ENCODE measurements around the gene PPP1R36. TPM values are rescaled to one million over a fixed set of nuclear protein-coding genes. Genes with fewer than 3 reads are reported as not detected.

PPP1R36 gene
- polyA plus RNA-seq, 3 donors = 0.38 TPM; not detected in 2

DNA sequence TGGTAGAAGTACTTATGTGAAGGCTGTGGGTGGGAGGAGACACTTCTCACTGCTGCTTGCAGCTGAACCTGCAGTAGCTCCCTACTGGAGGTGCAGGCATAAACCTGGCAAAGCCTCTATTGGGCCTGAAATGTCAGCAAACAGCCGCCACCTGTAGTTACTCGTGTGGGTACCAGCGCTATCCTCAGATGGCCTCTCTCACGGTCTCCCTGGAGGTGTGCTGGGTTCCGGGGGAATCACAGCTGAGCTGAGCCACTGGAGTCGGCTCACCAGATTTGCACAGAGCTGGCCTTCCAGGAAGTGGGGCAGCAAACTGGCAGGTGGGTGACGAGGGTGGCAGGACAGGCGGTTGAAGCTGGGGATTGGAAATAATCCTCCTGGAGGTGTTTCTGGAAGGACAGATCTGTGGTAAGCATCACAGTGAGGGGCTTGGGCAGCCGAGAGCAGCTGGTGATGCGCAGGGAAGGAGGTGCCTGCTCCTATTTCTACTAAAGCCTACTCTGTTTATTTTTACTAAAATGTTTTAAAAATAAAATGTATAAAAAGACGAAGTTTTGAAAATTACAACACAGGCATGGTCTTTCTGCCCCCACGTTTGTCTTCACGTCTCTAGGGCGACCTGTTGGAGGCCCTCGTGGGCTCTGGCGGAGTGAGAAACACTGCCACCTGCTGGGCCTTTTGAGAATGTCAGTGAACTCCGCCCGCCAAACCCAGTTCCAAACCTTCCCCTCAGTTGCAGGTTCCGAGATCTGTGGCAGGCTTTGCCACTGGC lies 86.6 kb downstream of the PPP1R36 start:
- H3K4me2 ChIP-seq (replicated peaks; ENCODE audit: extremely low read depth, low read length, poor library complexity, severe bottlenecking) = no peak overlapping the region
- DNase-seq = peak; percentile 49 to 66 (median 64)
- H3K9ac ChIP-seq (ENCODE audit: insufficient read depth, low read length, poor library complexity, severe bottlenecking) = no peak overlapping the region
- H3K27ac Mint-ChIP-seq = no peak overlapping the region
- peaks cover 0 to 7% (median 5%) of the 10 kb centered on the region in 7 donors for H3K9me3 Mint-ChIP-seq
- H3K27me3 ChIP-seq (ENCODE audit: control insufficient read depth in 2 of 2, insufficient read depth in 2 of 2, low read length in 2 of 2) = no peaks in the 10 kb centered on the region
- H4K20me1 ChIP-seq (ENCODE audit: insufficient read depth, low read length) = no peaks in the 10 kb centered on the region
- H3K27ac ChIP-seq (ENCODE audit: low read depth in 1 of 2, low read length in 2 of 2) = no peak overlapping the region
- intact Hi-C loops (cut with micrococcal nuclease) = loop anchor here (5.0 to 10.0 kb wide), 2 partner anchors 94 to 202 kb away; partner anchors contain the start of gene HSPA2 (in 1 of the 2)
- no peaks in the 10 kb centered on the region for H3K79me2 ChIP-seq (ENCODE audit: insufficient read depth, low read length)
- H3K27me3 Mint-ChIP-seq (ENCODE audit: low read depth in 3 of 3) = peaks cover 0 to 4% (median 2%) of the 10 kb centered on the region in 3 donors
- H3K4me3 Mint-ChIP-seq = no peak overlapping the region
- H3K36me3 ChIP-seq (replicated peaks in 1 of 2; ENCODE audit: control insufficient read depth in 1 of 2, insufficient read depth in 2 of 2, low read length in 2 of 2) = no peaks in the 10 kb centered on the region
- peaks cover 0 to 9% of the 10 kb centered on the region in 2 donors for H3K9me3 ChIP-seq (replicated peaks in 1 of 2; ENCODE audit: control insufficient read depth in 1 of 2, insufficient read depth in 1 of 2, low read length in 2 of 2)
- TF ChIP-seq, protein P1, sequence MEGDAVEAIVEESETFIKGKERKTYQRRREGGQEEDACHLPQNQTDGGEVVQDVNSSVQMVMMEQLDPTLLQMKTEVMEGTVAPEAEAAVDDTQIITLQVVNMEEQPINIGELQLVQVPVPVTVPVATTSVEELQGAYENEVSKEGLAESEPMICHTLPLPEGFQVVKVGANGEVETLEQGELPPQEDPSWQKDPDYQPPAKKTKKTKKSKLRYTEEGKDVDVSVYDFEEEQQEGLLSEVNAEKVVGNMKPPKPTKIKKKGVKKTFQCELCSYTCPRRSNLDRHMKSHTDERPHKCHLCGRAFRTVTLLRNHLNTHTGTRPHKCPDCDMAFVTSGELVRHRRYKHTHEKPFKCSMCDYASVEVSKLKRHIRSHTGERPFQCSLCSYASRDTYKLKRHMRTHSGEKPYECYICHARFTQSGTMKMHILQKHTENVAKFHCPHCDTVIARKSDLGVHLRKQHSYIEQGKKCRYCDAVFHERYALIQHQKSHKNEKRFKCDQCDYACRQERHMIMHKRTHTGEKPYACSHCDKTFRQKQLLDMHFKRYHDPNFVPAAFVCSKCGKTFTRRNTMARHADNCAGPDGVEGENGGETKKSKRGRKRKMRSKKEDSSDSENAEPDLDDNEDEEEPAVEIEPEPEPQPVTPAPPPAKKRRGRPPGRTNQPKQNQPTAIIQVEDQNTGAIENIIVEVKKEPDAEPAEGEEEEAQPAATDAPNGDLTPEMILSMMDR (IDR thresholded peaks at IDR 0.05) = peak; percentile 96
- 50% methylated on average over 12 of the region's 19 CpGs for WGBS (ENCODE audit: insufficient coverage)
- H2AFZ ChIP-seq (ENCODE audit: insufficient read depth, low read depth, low read length, poor library complexity, severe bottlenecking) = no peak overlapping the region
- H3K36me3 Mint-ChIP-seq = no peaks in the 10 kb centered on the region
- H3K4me1 Mint-ChIP-seq = peaks cover 16% of the 10 kb centered on the region
- no peak overlapping the region for H3K4me3 ChIP-seq (replicated peaks in 1 of 3; ENCODE audit: low read depth in 2 of 3, low read length in 3 of 3)
- H3K4me1 ChIP-seq (ENCODE audit: control insufficient read depth in 1 of 2, insufficient read depth in 2 of 2, low read length in 2 of 2) = peaks cover 14% of the 10 kb centered on the region in 2 donors

DNA sequence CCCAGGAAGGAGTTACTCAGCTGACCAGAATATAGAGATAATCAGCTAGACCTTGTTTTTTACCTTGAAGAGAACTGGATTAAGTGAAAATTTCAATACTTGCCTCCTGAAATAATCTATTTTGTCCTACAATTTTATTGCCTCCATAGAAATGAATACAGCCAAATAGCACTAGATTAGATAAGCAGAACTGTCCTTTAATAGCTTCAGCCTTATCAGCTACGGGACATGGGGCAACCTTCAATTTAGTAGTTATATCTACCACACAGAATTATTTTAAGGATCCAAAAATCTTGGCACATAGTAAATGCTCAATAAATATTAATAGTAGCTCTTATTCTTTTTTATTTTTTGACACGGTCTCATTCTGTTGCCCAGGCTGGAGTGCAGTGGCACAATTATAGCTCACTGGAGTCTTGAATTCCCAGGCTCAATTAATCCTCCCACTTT lies 87.2 kb downstream of the PPP1R36 start:
- Histone ChIP-seq H3K79me2 (ENCODE audit: insufficient read depth, low read length) (no peaks in the 10 kb centered on the region), H3K4me3 (replicated peaks in 1 of 3; ENCODE audit: low read depth in 2 of 3, low read length in 3 of 3) (no peak overlapping the region), H4K20me1 (ENCODE audit: insufficient read depth, low read length) (no peaks in the 10 kb centered on the region), H3K4me1 (ENCODE audit: control insufficient read depth in 1 of 2, insufficient read depth in 2 of 2, low read length in 2 of 2) (peaks cover 14% of the 10 kb centered on the region in 2 donors), H3K27ac (ENCODE audit: low read depth in 1 of 2, low read length in 2 of 2) (no peak overlapping the region), H3K9ac (ENCODE audit: insufficient read depth, low read length, poor library complexity, severe bottlenecking) (no peak overlapping the region), H3K4me2 (replicated peaks; ENCODE audit: extremely low read depth, low read length, poor library complexity, severe bottlenecking) (no peak overlapping the region), H3K27me3 (ENCODE audit: control insufficient read depth in 2 of 2, insufficient read depth in 2 of 2, low read length in 2 of 2) (no peaks in the 10 kb centered on the region), H3K9me3 (replicated peaks in 1 of 2; ENCODE audit: control insufficient read depth in 1 of 2, insufficient read depth in 1 of 2, low read length in 2 of 2) (peaks cover 0 to 9% of the 10 kb centered on the region in 2 donors), H2AFZ (ENCODE audit: insufficient read depth, low read depth, low read length, poor library complexity, severe bottlenecking) (no peak overlapping the region), H3K36me3 (replicated peaks in 1 of 2; ENCODE audit: control insufficient read depth in 1 of 2, insufficient read depth in 2 of 2, low read length in 2 of 2) (no peaks in the 10 kb centered on the region)
- Mint-ChIP-seq H3K27me3 (ENCODE audit: low read depth in 3 of 3) (peaks cover 0 to 7% (median 2%) of the 10 kb centered on the region in 3 donors), H3K27ac (no peak overlapping the region), H3K36me3 (no peaks in the 10 kb centered on the region), H3K4me3 (no peak overlapping the region), H3K9me3 (peaks cover 0 to 7% (median 5%) of the 10 kb centered on the region in 7 donors), H3K4me1 (peaks cover 16% of the 10 kb centered on the region)
- intact Hi-C loops (cut with micrococcal nuclease) = loop anchor here (5.0 to 10.0 kb wide), 2 partner anchors 95 to 202 kb away; partner anchors contain the start of gene HSPA2 (in 1 of the 2)
- TF ChIP-seq, protein P1 (IDR thresholded peaks at IDR 0.05) = peak; percentile 58
- no peak for DNase-seq
- WGBS (ENCODE audit: insufficient coverage) = 80% methylated on average over 1 of the region's 2 CpGs
